GM12872 (cell line): ENCODE data around the gene PCSK6.

Experiments
- CTCF ChIP-seq: IDR thresholded peaks from 3 replicates; pipeline ENCODE4 v1.5.1; 2011; ENCODE audit warnings: low read depth, mild to moderate bottlenecking, low read length, moderate library complexity; ENCODE audit not compliant: insufficient read depth

The PCSK6 gene

GRCh38 chr15:101407966-101408775 is 81.3 kb downstream of the PCSK6 start:
- TF ChIP-seq CTCF, result no peak

- TF ChIP-seq CTCF, result no peak
These were observed 82.1 kb downstream of the PCSK6 start for GRCh38 chr15:101407439-101407838.

DNA sequence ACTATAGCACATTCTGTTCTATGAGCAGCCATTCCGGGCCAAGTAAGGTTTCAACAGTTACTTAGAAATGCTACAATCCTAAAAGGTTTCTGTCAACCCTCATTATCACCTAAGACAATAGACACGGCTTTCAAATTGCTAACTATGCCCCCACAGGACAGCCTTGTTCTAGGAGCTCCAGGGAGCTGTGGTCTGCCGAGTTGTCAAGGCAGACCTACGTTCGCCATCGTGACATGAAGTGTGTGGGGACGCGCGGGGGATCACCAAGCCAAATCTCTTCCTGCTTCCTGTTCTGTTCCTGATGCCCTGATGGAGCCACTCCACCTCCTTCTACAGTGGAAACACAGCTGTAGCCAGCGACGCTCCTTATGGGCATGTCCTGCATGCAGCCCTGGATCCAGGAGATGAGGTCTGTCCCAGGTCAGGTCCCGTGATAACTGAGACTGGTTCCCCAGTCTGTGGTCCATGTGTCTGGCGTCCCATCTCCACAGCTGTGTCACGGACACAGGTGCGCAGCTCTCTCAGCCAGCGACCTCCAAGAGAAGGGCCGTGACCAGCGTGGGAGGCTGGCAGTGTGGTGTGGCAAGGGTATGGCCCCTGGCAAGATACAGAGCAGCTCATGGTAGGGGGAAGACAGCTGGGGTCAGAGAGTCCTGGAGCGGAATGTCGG is 82.8 kb downstream of the PCSK6 start:
- no peak for TF ChIP-seq CTCF

DNA sequence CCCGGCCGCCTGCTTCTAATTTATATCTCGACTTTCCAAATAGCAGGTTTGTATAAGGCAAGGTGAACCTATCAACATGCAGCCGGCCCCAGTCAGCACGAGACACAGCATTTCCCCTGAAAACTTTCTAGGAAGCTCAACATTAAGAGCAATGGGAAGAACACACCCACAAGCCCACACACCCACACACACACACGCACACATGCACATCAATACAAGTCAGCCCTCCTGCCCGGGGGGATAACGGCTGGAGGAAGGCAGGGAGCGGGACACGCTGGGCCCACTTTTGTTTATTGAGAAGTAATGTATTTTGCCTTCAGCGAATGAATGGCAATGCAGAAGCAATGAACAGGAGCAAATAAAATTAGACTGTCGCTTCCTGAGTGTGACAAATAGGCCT is 83.5 kb downstream of the PCSK6 start:
- TF ChIP-seq CTCF, result no peak

DNA sequence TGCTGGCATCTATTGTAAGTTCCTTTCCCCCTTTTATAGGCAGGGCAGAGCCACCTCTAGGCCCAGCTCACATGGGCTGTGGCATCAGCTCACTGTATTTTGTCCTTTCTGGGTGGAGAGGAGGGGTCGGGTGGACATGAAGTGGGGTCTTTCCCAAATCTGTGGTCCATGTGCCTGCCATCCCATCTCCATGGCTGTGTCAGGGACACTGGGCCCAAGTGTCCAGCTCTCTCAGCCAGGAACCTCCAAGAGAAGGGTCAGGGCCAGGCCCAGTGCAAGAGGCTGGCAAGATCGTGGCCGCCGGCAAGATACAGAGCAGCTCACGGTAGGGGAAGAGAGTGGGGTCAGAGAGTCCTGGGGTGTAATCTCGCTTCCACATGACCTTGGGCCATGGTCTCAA is 85.3 kb downstream of the PCSK6 start:
- no peak for TF ChIP-seq CTCF

- TF ChIP-seq CTCF, result no peak
These were observed 88.2 kb downstream of the PCSK6 start for GRCh38 chr15:101401286-101401685.

DNA sequence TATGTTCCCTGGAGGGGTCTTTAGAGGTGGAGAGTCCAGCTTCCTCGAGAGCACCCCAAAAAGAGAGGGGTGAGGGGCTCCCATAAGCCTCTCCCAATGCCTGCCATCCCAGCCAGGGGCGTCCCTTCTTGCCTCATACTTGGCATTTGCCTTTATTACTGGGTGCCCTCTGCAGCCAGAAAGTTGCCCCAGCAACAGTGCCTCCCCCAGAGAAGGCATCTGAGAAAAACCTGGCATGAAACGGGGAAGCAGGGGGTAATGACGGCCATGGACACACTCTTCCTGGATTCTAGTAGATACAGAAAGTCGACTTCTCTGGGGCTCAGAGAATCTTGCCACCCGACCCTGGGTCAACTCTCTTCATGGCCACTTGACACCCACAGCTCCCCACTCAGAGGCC is 90.1 kb downstream of the PCSK6 start:
- TF ChIP-seq CTCF, result no peak
